Stimulated activated effector memory CD8-positive, alpha-beta T cell treated with anti-CD3 and anti-CD28 coated beads, Interleukin-12 subunit alpha, Interleukin-12 subunit beta, amount 100 ng/mL, for 72 hours (primary cell): ENCODE measurements around the gene YIPF2.

Source experiments
- ATAC-seq: fragments of 150-1000 bp; cut with Tn5 transposase; 2 replicates; pipeline ENCODE4 v1.10.0; 2021
- DNase-seq, 2 donors: peaks; one replicate each; pipeline ENCODE4 v3.0.0; 2021 to 2022; ENCODE audit warnings: low spot score in 2 of 2
- H3K27ac Mint-ChIP-seq: one replicate; pipeline ENCODE4 v1.8.0; 2022; ENCODE audit warnings: mild to moderate bottlenecking, mixed read lengths
- H3K36me3 Mint-ChIP-seq: one replicate; pipeline ENCODE4 v1.8.0; 2022; ENCODE audit warnings: mild to moderate bottlenecking, mixed read lengths
- H3K4me1 Mint-ChIP-seq: one replicate; pipeline ENCODE4 v1.8.0; 2022; ENCODE audit warnings: mixed read lengths
- H3K4me3 Mint-ChIP-seq: one replicate; pipeline ENCODE4 v1.8.0; 2022; ENCODE audit warnings: mild to moderate bottlenecking, mixed read lengths
- H3K9me3 Mint-ChIP-seq: one replicate; pipeline ENCODE4 v1.8.0; 2022; ENCODE audit warnings: mixed read lengths

Gene YIPF2

GRCh38 chr19:10896851-10897526, 31.4 kb downstream of the YIPF2 start:
- Mint-ChIP-seq H3K9me3 (no peaks in the 10 kb centered on the region), H3K4me3 (no peak overlapping the region), H3K27ac (peak overlapping the region; percentile 23), H3K4me1 (peaks cover 18% of the 10 kb centered on the region), H3K36me3 (no peaks in the 10 kb centered on the region)
- DNase-seq (no peak), ATAC-seq (peak; percentile 58)

GRCh38 chr19:10895920-10896319, 32.5 kb downstream of the YIPF2 start:
- Mint-ChIP-seq H3K36me3 (no peaks in the 10 kb centered on the region), H3K4me3 (no peak overlapping the region), H3K9me3 (no peaks in the 10 kb centered on the region), H3K4me1 (peaks cover 18% of the 10 kb centered on the region), H3K27ac (no peak overlapping the region)
- DNase-seq (no peak), ATAC-seq (no peak)

GRCh38 chr19:10895363-10895762, 33.1 kb downstream of the YIPF2 start:
- Mint-ChIP-seq H3K9me3 (no peaks in the 10 kb centered on the region), H3K4me3 (no peak overlapping the region), H3K36me3 (no peaks in the 10 kb centered on the region), H3K4me1 (peaks cover 18% of the 10 kb centered on the region), H3K27ac (no peak overlapping the region)
- ATAC-seq (no peak), DNase-seq (no peak)

DNA sequence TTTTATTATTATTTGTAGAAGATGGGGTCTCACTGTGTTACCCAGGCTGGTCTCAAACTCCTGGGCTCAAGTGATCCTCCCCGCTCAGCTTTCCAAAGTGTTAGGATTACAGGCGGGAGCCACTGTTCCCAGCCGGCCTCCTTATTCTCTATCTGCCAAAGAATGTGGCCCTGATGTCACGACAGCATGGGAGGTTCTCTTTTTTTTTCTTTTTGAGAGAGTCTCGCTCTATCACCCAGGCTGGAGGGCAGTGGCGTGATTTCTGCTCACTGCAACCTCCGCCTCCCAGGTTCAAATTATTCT, 33.6 kb downstream of the YIPF2 start:
- H3K4me1 Mint-ChIP-seq = peaks cover 18% of the 10 kb centered on the region
- H3K36me3 Mint-ChIP-seq = no peaks in the 10 kb centered on the region
- no peak overlapping the region for H3K27ac Mint-ChIP-seq
- DNase-seq (no peak), ATAC-seq (no peak)
- H3K4me3 Mint-ChIP-seq = no peak overlapping the region
- no peaks in the 10 kb centered on the region for H3K9me3 Mint-ChIP-seq

- H3K27ac Mint-ChIP-seq = no peak overlapping the region
- H3K9me3 Mint-ChIP-seq = no peaks in the 10 kb centered on the region
- DNase-seq (no peak), ATAC-seq (no peak)
- H3K36me3 Mint-ChIP-seq = no peaks in the 10 kb centered on the region
- peaks cover 28% of the 10 kb centered on the region for H3K4me1 Mint-ChIP-seq
- H3K4me3 Mint-ChIP-seq = no peak overlapping the region
These were observed 36.2 kb downstream of the YIPF2 start for GRCh38 chr19:10892256-10892655.

DNA sequence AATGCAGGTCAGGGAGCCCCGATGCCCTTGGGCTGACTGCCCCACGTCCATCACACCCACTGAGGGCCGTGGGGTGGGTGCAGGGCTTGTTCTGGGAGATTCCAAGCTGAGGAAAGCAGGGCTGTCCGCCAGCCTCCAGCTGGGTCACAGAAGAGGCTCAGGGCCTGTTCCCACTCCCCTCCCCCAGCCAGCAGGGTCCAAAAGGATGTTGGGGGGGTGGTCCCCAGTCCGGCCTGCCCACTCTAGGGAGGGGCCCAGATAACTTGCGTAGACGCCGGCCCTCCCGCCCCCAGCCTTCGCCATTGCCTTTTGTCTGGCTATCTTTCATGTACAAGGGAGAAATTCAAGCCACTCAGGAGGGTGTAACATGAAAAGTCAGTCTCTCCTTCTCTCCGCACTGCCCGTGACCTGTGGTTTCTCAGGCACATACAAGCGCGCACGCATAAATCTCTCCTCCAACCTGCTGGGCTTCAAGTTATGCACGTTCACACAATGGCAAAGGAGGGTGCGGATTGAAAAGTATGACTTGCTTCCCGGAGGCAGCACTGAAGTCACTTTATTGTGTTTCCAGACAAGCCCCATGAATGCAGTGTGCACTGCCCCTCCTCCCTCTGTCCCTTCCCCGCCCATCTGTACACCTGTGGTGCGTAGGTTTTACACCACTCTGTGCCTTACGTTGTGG, 36.9 kb downstream of the YIPF2 start:
- H3K4me3 Mint-ChIP-seq = no peak overlapping the region
- no peak for ATAC-seq
- peaks cover 25% of the 10 kb centered on the region for H3K4me1 Mint-ChIP-seq
- no peak for DNase-seq
- H3K36me3 Mint-ChIP-seq = no peaks in the 10 kb centered on the region
- H3K9me3 Mint-ChIP-seq = no peaks in the 10 kb centered on the region
- H3K27ac Mint-ChIP-seq = no peak overlapping the region

- H3K4me1 Mint-ChIP-seq = peaks cover 14% of the 10 kb centered on the region
- H3K9me3 Mint-ChIP-seq = no peaks in the 10 kb centered on the region
- no peak overlapping the region for H3K27ac Mint-ChIP-seq
- H3K4me3 Mint-ChIP-seq = no peak overlapping the region
- no peak for DNase-seq
- no peak for ATAC-seq
- H3K36me3 Mint-ChIP-seq = no peaks in the 10 kb centered on the region
These were observed 38.6 kb downstream of the YIPF2 start for GRCh38 chr19:10889880-10890279.

- H3K4me1 Mint-ChIP-seq = peaks cover 14% of the 10 kb centered on the region
- peak overlapping the region; percentile 40 for H3K27ac Mint-ChIP-seq
- H3K9me3 Mint-ChIP-seq = no peaks in the 10 kb centered on the region
- H3K4me3 Mint-ChIP-seq = no peak overlapping the region
- H3K36me3 Mint-ChIP-seq = no peaks in the 10 kb centered on the region
- ATAC-seq = no peak
- DNase-seq = no peak
These were observed 40.0 kb downstream of the YIPF2 start for GRCh38 chr19:10888421-10888866.

DNA sequence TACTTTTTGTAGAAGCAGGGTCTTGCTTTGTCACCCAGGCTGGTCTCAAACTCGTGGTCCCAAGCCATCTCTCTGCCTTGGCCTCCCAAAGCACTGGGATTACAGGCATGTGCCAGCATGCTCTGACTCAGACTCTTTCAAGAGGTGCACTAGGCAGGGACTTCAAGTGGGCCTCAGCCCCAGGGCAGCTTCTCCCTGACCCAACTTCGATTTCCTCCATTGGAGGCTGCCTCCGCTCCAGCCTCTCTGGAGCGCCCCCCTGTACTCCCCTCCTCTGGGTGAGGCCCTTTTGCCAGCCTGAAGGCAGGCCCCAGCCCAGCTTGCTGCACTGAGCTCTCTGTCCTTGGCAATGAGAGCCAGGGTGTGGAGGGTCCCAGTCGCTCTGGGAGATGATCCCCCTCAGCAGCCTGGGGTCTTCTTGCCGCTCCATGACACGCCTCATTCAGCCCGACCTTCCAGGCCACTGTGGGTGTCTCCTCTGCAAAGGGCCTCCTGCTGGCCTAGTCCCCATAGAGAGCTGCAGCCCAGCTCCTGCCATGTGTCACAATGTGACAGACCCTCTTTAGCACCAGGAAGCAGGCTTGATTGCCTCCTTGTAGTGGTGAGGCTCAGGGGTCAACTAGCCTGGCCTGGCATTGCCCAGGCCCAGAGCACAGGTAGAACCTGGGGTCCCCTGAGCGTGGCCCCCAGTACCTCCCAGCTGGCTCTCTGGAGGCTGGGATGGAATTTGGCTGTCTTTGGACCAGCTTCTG, 40.6 kb downstream of the YIPF2 start:
- no peak for DNase-seq
- Mint-ChIP-seq H3K4me1 (peaks cover 14% of the 10 kb centered on the region), H3K27ac (peak overlapping the region; percentile 40), H3K4me3 (no peak overlapping the region), H3K36me3 (peaks cover 2% of the 10 kb centered on the region), H3K9me3 (no peaks in the 10 kb centered on the region)
- no peak for ATAC-seq

- DNase-seq (no peak), ATAC-seq (no peak)
- H3K27ac Mint-ChIP-seq = peak overlapping the region; percentile 10
- H3K36me3 Mint-ChIP-seq = peaks cover 8% of the 10 kb centered on the region
- H3K4me3 Mint-ChIP-seq = no peak overlapping the region
- H3K4me1 Mint-ChIP-seq = peaks cover 14% of the 10 kb centered on the region
- H3K9me3 Mint-ChIP-seq = no peaks in the 10 kb centered on the region
These were observed 43.0 kb downstream of the YIPF2 start for GRCh38 chr19:10885201-10886169.

DNA sequence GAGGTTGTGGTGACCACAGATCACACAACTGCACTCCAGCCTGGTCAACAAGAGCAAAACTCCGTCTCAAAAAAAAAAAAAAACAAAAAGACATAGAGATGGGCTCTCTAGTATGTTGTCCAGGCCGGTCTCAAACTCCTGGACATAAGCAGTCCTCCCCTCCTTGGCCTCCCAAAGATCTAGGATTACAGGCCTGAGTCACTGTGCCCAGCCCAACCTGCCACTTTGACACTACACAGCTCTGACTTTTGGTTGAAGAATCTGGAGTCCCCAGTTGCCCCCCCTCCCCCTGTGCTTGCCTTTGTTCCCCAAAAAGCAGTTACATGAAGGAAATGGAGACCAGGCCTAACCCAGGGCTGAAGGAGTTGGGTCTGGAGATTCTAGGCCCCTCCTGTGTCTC, 44.2 kb downstream of the YIPF2 start:
- no peak overlapping the region for H3K4me3 Mint-ChIP-seq
- H3K27ac Mint-ChIP-seq = no peak overlapping the region
- no peaks in the 10 kb centered on the region for H3K9me3 Mint-ChIP-seq
- ATAC-seq (no peak), DNase-seq (no peak)
- peaks cover 8% of the 10 kb centered on the region for H3K36me3 Mint-ChIP-seq
- H3K4me1 Mint-ChIP-seq = peaks cover 17% of the 10 kb centered on the region

GRCh38 chr19:10882108-10882457, 46.4 kb downstream of the YIPF2 start:
- ATAC-seq = no peak
- Mint-ChIP-seq H3K27ac (no peak overlapping the region), H3K9me3 (no peaks in the 10 kb centered on the region), H3K4me1 (peaks cover 22% of the 10 kb centered on the region), H3K36me3 (peaks cover 8% of the 10 kb centered on the region), H3K4me3 (no peak overlapping the region)
- DNase-seq = no peak

DNA sequence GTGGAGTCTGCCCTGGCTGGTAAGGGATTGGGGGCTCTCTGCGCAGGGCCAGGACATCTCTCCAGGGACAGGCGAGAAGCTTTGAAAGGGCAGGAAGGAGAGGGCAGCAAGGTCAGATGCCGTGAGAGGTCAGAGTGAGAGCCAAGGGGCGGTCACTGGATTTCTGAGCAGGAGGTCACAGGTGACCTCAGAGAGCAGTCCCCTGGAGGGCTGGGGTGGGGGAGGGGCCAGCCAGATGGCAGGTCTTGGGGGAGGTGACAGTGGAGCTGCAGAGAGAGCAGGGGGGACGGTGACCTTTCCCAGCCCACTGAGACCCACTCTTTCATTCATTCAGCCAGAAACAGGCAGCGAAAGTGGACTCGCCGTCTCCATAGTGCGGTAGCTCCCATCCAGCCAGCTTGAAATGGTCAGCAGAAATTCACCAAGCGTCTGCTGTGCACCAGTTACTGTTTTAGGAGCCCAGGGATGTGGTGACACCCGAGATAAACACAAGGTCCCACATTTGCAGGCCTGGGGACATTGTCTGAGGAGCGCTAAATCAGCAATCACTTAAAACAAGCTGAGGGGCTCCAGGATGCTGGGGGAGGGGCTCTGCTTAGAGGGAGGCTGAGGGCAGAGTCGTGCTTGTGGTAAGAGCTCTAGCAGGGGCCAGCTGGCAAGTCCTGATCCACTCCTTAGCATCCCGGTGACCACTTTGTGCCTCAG, 46.9 kb downstream of the YIPF2 start:
- Mint-ChIP-seq H3K27ac (no peak overlapping the region), H3K4me1 (peaks cover 24% of the 10 kb centered on the region), H3K9me3 (no peaks in the 10 kb centered on the region), H3K36me3 (peaks cover 8% of the 10 kb centered on the region), H3K4me3 (no peak overlapping the region)
- ATAC-seq (no peak), DNase-seq (no peak)

DNA sequence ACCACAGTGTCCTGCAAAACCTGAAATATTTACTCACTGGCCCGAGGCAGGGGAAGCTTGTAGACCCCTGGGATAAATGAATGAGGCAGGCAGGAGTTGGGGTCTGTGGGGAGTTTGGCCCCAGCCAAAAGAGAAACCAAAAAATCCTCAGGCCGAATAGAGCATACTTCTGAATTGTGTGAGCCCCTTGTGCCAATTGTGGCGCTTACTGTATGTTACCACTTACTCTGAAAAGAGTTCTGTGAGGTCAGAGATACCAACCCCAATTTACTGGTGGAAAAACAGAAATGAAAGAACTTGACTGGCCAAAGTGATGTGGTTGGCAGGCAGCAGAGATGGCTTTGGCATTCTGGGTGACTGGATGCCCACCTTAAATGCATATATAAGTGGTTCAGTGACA, 50.2 kb downstream of the YIPF2 start:
- no peaks in the 10 kb centered on the region for H3K9me3 Mint-ChIP-seq
- peaks cover 23% of the 10 kb centered on the region for H3K36me3 Mint-ChIP-seq
- H3K27ac Mint-ChIP-seq = peak overlapping the region; percentile 88
- peak; percentile 29 for ATAC-seq
- no peak for DNase-seq
- H3K4me3 Mint-ChIP-seq = peak overlapping the region; percentile 46
- peaks cover 27% of the 10 kb centered on the region for H3K4me1 Mint-ChIP-seq
